HepG2 (cell line): ENCODE data around the gene SRSF4. TPM values are rescaled to one million over a fixed set of nuclear protein-coding genes. Genes with fewer than 3 reads are reported as not detected.

ENCODE experiments used
- CCAR2 ChIP-seq: fragments of 200-400 bp; formaldehyde crosslinking; optimal IDR thresholded peaks from 2 replicates; pipeline ENCODE3; 2018; ENCODE audit warnings: low read depth, mild to moderate bottlenecking, low read length, moderate library complexity
- CTCF ChIP-seq: sonication (generic); formaldehyde crosslinking; IDR thresholded peaks from 2 replicates; pipeline ENCODE4 v1.5.0; 2020; ENCODE audit warnings: mild to moderate bottlenecking, missing genetic modification reagents, moderate library complexity
- FOXA3 ChIP-seq: IDR thresholded peaks from 2 replicates; pipeline ENCODE4 v1.6.1; 2016; ENCODE audit warnings: missing genetic modification reagents, missing compliant biosample characterization
- HNF4A ChIP-seq: sonication (generic); formaldehyde crosslinking; IDR thresholded peaks from 2 replicates; pipeline ENCODE4 v1.4.0; 2020; ENCODE audit warnings: missing genetic modification reagents
- KMT2B ChIP-seq: IDR thresholded peaks from 2 replicates; pipeline ENCODE4 v1.6.1; 2016; ENCODE audit warnings: missing genetic modification reagents, missing compliant biosample characterization
- NFE2L2 ChIP-seq: fragments of 150-350 bp; IDR thresholded peaks from 2 replicates; pipeline ENCODE4 v1.6.1; 2014; ENCODE audit warnings: low read length
- PHF21A ChIP-seq: sonication (generic); formaldehyde crosslinking; IDR thresholded peaks from 2 replicates; pipeline ENCODE4 v1.5.0; 2020; ENCODE audit warnings: mild to moderate bottlenecking, missing genetic modification reagents
- SIN3B ChIP-seq: fragments of 150-350 bp; IDR thresholded peaks from 2 replicates; pipeline ENCODE4 v1.6.1; 2014; ENCODE audit warnings: low read length
- SP4 ChIP-seq: sonication (generic); formaldehyde crosslinking; IDR thresholded peaks from 2 replicates; pipeline ENCODE4 v1.8.1; 2023; ENCODE audit warnings: mild to moderate bottlenecking, missing genetic modification reagents
- ZNF343 ChIP-seq: sonication (generic); formaldehyde crosslinking; IDR thresholded peaks from 2 replicates; pipeline ENCODE4 v1.4.0; 2020; ENCODE audit warnings: mild to moderate bottlenecking, missing genetic modification reagents
- ZNF367 ChIP-seq: sonication (generic); formaldehyde crosslinking; IDR thresholded peaks from 2 replicates; pipeline ENCODE4 v1.4.0; 2020; ENCODE audit warnings: missing genetic modification reagents, borderline replicate concordance
- ZNF460 ChIP-seq: sonication (generic); formaldehyde crosslinking; IDR thresholded peaks from 2 replicates; pipeline ENCODE4 v1.5.1; 2020; ENCODE audit warnings: missing genetic modification reagents, mild to moderate bottlenecking, borderline replicate concordance
- ZNF577 ChIP-seq: sonication (generic); formaldehyde crosslinking; IDR thresholded peaks from 2 replicates; pipeline ENCODE4 v1.4.0; 2020; ENCODE audit warnings: mild to moderate bottlenecking, low read depth, missing genetic modification reagents, borderline replicate concordance
- ZSCAN30 ChIP-seq: sonication (generic); formaldehyde crosslinking; IDR thresholded peaks from 2 replicates; pipeline ENCODE4 v1.5.0; 2020; ENCODE audit warnings: mild to moderate bottlenecking, missing genetic modification reagents
- polyA plus RNA-seq, 8 experiments: library from polyadenylated mRNA; depleted of rRNA in 3 of 8; stranded (reverse) in 7 of 8; unstranded in 1 of 8; fragments of >200 nt; fragmentation: Illumina TruSeq in 4 of 8; extraction: Trizol in 4 of 8; gene quantifications; 2 replicates each; pipeline versions ENCODE4 v1.2.1 to v1.2.3, GENCODE V29; 2011 to 2016; ENCODE audit warnings: low read depth in 4 of 8, missing spikeins in 1 of 8, mixed read lengths in 1 of 8; ENCODE audit not compliant: insufficient read depth in 1 of 8
- total RNA-seq, 5 experiments: library from RNA; depleted of rRNA; stranded (reverse); fragments of >200 nt; fragmentation: Illumina TruSeq; extraction: Trizol; gene quantifications; 2 replicates each; pipeline ENCODE4 v1.2.3, GENCODE V29; 2016; ENCODE audit warnings: low read depth in 1 of 5
- TF ChIP-seq, protein P1 (sequence below): IDR thresholded peaks from 2 replicates; pipeline ENCODE4 v1.6.1; 2012; ENCODE audit warnings: low read depth, low read length, improper control_type of control experiment
- TF ChIP-seq, protein P2 (sequence below): IDR thresholded peaks from 2 replicates; pipeline ENCODE4 v1.6.1; 2012; ENCODE audit warnings: low read length, improper control_type of control experiment
- TF ChIP-seq, protein P3 (sequence below): sonication (generic); formaldehyde crosslinking; IDR thresholded peaks from 2 replicates; pipeline ENCODE4 v1.4.0; 2020; ENCODE audit warnings: missing genetic modification reagents
- TF ChIP-seq, protein P4 (sequence below): sonication (generic); formaldehyde crosslinking; IDR thresholded peaks from 2 replicates; pipeline ENCODE4 v1.4.0; 2020; ENCODE audit warnings: mild to moderate bottlenecking, missing genetic modification reagents, borderline replicate concordance

The SRSF4 gene
- total and polyA plus RNA-seq, 2 of the 13 experiments (the other 11 are each of a cell fraction or from before 2014, with no cell fraction given) = 37.7 to 50.9 TPM

- TF ChIP-seq, protein P1, sequence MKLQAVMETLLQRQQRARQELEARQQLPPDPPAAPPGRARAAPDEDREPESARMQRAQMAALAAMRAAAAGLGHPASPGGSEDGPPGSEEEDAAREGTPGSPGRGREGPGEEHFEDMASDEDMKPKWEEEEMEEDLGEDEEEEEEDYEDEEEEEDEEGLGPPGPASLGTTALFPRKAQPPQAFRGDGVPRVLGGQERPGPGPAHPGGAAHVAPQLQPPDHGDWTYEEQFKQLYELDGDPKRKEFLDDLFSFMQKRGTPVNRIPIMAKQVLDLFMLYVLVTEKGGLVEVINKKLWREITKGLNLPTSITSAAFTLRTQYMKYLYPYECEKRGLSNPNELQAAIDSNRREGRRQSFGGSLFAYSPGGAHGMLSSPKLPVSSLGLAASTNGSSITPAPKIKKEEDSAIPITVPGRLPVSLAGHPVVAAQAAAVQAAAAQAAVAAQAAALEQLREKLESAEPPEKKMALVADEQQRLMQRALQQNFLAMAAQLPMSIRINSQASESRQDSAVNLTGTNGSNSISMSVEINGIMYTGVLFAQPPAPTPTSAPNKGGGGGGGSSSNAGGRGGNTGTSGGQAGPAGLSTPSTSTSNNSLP = peak; percentile 64; the same call in 1 of the 2 replicates
- TF ChIP-seq, protein P2, sequence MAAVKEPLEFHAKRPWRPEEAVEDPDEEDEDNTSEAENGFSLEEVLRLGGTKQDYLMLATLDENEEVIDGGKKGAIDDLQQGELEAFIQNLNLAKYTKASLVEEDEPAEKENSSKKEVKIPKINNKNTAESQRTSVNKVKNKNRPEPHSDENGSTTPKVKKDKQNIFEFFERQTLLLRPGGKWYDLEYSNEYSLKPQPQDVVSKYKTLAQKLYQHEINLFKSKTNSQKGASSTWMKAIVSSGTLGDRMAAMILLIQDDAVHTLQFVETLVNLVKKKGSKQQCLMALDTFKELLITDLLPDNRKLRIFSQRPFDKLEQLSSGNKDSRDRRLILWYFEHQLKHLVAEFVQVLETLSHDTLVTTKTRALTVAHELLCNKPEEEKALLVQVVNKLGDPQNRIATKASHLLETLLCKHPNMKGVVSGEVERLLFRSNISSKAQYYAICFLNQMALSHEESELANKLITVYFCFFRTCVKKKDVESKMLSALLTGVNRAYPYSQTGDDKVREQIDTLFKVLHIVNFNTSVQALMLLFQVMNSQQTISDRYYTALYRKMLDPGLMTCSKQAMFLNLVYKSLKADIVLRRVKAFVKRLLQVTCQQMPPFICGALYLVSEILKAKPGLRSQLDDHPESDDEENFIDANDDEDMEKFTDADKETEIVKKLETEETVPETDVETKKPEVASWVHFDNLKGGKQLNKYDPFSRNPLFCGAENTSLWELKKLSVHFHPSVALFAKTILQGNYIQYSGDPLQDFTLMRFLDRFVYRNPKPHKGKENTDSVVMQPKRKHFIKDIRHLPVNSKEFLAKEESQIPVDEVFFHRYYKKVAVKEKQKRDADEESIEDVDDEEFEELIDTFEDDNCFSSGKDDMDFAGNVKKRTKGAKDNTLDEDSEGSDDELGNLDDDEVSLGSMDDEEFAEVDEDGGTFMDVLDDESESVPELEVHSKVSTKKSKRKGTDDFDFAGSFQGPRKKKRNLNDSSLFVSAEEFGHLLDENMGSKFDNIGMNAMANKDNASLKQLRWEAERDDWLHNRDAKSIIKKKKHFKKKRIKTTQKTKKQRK = no peak
- TF ChIP-seq SP4 (CRISPR knock-in tag) = no peak
- peak; percentile 83 for TF ChIP-seq FOXA3 (CRISPR knock-in tag)
- TF ChIP-seq PHF21A (CRISPR knock-in tag) = peak; percentile 27; the same call in 1 of the 2 replicates
- TF ChIP-seq SIN3B = no peak
- no peak for TF ChIP-seq ZNF343 (CRISPR knock-in tag)
- TF ChIP-seq, protein P3, sequence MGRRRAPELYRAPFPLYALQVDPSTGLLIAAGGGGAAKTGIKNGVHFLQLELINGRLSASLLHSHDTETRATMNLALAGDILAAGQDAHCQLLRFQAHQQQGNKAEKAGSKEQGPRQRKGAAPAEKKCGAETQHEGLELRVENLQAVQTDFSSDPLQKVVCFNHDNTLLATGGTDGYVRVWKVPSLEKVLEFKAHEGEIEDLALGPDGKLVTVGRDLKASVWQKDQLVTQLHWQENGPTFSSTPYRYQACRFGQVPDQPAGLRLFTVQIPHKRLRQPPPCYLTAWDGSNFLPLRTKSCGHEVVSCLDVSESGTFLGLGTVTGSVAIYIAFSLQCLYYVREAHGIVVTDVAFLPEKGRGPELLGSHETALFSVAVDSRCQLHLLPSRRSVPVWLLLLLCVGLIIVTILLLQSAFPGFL (CRISPR knock-in tag) = no peak
- peak; percentile 44; the same call in 1 of the 2 replicates for TF ChIP-seq NFE2L2
- 0 out of 2 replicates have a peak, but pooled peaks have one; percentile 35 for TF ChIP-seq KMT2B (CRISPR knock-in tag)
- no peak for TF ChIP-seq CCAR2
- TF ChIP-seq, protein P4, sequence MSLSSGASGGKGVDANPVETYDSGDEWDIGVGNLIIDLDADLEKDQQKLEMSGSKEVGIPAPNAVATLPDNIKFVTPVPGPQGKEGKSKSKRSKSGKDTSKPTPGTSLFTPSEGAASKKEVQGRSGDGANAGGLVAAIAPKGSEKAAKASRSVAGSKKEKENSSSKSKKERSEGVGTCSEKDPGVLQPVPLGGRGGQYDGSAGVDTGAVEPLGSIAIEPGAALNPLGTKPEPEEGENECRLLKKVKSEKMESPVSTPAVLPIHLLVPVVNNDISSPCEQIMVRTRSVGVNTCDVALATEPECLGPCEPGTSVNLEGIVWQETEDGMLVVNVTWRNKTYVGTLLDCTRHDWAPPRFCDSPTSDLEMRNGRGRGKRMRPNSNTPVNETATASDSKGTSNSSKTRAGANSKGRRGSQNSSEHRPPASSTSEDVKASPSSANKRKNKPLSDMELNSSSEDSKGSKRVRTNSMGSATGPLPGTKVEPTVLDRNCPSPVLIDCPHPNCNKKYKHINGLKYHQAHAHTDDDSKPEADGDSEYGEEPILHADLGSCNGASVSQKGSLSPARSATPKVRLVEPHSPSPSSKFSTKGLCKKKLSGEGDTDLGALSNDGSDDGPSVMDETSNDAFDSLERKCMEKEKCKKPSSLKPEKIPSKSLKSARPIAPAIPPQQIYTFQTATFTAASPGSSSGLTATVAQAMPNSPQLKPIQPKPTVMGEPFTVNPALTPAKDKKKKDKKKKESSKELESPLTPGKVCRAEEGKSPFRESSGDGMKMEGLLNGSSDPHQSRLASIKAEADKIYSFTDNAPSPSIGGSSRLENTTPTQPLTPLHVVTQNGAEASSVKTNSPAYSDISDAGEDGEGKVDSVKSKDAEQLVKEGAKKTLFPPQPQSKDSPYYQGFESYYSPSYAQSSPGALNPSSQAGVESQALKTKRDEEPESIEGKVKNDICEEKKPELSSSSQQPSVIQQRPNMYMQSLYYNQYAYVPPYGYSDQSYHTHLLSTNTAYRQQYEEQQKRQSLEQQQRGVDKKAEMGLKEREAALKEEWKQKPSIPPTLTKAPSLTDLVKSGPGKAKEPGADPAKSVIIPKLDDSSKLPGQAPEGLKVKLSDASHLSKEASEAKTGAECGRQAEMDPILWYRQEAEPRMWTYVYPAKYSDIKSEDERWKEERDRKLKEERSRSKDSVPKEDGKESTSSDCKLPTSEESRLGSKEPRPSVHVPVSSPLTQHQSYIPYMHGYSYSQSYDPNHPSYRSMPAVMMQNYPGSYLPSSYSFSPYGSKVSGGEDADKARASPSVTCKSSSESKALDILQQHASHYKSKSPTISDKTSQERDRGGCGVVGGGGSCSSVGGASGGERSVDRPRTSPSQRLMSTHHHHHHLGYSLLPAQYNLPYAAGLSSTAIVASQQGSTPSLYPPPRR (CRISPR knock-in tag) = 0 out of 2 replicates have a peak, but pooled peaks have one; percentile 22
- no peak for TF ChIP-seq ZSCAN30 (CRISPR knock-in tag)
- TF ChIP-seq CTCF (CRISPR knock-in tag) = 0 out of 2 replicates have a peak, but pooled peaks have one; percentile 2
- no peak for TF ChIP-seq ZNF460 (CRISPR knock-in tag)
- no peak for TF ChIP-seq ZNF367
- no peak for TF ChIP-seq ZNF577 (CRISPR knock-in tag)
- peak; percentile 59 for TF ChIP-seq HNF4A
These were observed 75.9 kb downstream of the SRSF4 start (continued) for GRCh38 chr1:29105822-29106221.
